Measurements from ENCODE around the gene COLEC11. TPM values are rescaled to one million over a fixed set of nuclear protein-coding genes. Genes with fewer than 3 reads are reported as not detected.
A peak's percentile ranks its signal among the peaks of the same experiment; 100 is the strongest.

COLEC11 gene
- total and polyA plus RNA-seq, 2 of the 13 experiments (the other 11 are each of a cell fraction or from before 2014, with no cell fraction given), result 1.5 to 3.0 TPM

DNA sequence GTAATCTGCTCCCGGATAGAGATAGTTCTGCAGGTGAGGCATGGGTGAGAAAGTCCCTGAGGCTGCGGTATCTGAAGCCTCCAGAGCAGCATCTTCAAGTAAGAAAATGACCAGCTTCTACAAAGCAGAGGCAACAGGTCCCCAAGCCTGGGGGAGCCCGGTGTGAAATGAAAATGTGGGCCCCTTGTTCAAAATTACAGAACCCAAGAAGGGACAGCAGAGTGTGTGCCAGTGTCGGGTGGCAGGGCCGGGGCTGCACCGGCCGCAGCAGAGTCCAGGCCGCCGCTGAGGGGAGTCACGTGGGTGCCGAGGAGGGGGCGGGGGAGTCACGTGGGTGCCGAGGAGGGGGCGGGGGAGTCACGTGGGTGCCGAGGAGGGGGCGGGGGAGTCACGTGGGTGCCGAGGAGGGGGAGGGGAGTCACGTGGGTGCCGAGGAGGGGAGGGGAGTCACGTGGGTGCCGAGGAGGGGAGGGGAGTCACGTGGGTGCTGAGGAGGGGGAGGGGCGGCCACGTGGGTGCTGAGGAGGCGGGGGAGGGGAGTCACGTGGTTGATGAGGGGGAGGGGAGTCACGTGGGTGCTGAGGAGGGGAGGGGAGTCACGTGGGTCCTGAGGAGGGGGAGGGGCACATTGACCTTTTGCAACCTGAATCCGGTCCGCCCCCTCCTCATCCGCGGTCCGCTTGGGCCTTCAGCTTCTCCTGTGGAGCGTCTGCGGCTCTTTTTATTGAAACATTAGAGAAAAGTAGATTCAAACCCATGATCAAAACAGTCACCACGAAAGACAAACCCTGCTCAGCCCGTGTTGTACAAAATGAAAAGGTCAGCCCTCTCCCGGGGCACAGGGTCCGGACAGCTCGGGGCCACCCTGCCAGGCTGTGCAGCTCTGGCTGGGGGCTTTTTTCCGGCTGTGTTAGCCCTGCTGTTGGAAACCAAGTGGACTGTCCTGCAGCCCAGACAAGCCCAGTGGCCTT is 10.4 kb downstream of the COLEC11 start (continued):
- TF ChIP-seq ZNF609 (CRISPR knock-in tag; IDR thresholded peaks at IDR 0.05; ENCODE audit: borderline replicate concordance) (0 out of 2 replicates have a peak, but pooled peaks have one; percentile 19), ZNF644 (CRISPR knock-in tag; IDR thresholded peaks at IDR 0.05; ENCODE audit: low read depth) (no peak), LRRFIP1 (CRISPR knock-in tag; conservative IDR thresholded peaks at IDR 0.05) (no peak), CTCF (CRISPR knock-in tag; IDR thresholded peaks at IDR 0.05) (no peak), NFYB (CRISPR knock-in tag; IDR thresholded peaks at IDR 0.05) (no peak), SP4 (CRISPR knock-in tag; IDR thresholded peaks at IDR 0.05) (peak; percentile 19), ZNF768 (CRISPR knock-in tag; IDR thresholded peaks at IDR 0.05) (peak; percentile 35; the same call in 1 of the 2 replicates), IKZF4 (CRISPR knock-in tag; IDR thresholded peaks at IDR 0.05; ENCODE audit: borderline replicate concordance, low read depth, not compliant biosample characterization) (no peak), ZNF776 (CRISPR knock-in tag; IDR thresholded peaks at IDR 0.05) (no peak), DNMT1 (CRISPR knock-in tag; IDR thresholded peaks at IDR 0.05) (no peak), ZBTB39 (CRISPR knock-in tag; IDR thresholded peaks at IDR 0.05) (no peak)
- TF ChIP-seq, protein P1, sequence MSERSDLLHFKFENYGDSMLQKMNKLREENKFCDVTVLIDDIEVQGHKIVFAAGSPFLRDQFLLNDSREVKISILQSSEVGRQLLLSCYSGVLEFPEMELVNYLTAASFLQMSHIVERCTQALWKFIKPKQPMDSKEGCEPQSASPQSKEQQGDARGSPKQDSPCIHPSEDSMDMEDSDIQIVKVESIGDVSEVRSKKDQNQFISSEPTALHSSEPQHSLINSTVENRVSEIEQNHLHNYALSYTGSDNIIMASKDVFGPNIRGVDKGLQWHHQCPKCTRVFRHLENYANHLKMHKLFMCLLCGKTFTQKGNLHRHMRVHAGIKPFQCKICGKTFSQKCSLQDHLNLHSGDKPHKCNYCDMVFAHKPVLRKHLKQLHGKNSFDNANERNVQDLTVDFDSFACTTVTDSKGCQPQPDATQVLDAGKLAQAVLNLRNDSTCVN (CRISPR knock-in tag; IDR thresholded peaks at IDR 0.05; ENCODE audit: borderline replicate concordance), result no peak
- TF ChIP-seq, protein P2, sequence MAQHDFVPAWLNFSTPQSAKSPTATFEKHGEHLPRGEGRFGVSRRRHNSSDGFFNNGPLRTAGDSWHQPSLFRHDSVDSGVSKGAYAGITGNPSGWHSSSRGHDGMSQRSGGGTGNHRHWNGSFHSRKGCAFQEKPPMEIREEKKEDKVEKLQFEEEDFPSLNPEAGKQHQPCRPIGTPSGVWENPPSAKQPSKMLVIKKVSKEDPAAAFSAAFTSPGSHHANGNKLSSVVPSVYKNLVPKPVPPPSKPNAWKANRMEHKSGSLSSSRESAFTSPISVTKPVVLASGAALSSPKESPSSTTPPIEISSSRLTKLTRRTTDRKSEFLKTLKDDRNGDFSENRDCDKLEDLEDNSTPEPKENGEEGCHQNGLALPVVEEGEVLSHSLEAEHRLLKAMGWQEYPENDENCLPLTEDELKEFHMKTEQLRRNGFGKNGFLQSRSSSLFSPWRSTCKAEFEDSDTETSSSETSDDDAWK (CRISPR knock-in tag; IDR thresholded peaks at IDR 0.05), result no peak
